Activated T-helper 2 cell treated with anti-CD3 and anti-CD28 coated beads, Interferon-gamma antibody, Interleukin-2, Interleukin-4, amounts not matched to agents 10 μg/mL and 5 μg/mL and 100 μg/mL, durations not matched to agents 14 hours and 24 hours and 36 hours (primary cell): ENCODE results near the gene POC1A. TPM values are rescaled to one million over a fixed set of nuclear protein-coding genes. Genes with fewer than 3 reads are reported as not detected.

Experiments used
- DNase-seq: peaks from one replicate; pipeline ENCODE4 v3.0.0; 2021; ENCODE audit warnings: low spot score
- H3K27ac Mint-ChIP-seq: one replicate; pipeline ENCODE4 v1.8.0; 2021; ENCODE audit warnings: mixed read lengths
- H3K27me3 Mint-ChIP-seq: one replicate; pipeline ENCODE4 v1.8.0; 2021; ENCODE audit warnings: low read depth, mixed read lengths
- H3K36me3 Mint-ChIP-seq: one replicate; pipeline ENCODE4 v1.8.0; 2021; ENCODE audit warnings: low read depth, mixed read lengths
- H3K4me1 Mint-ChIP-seq: one replicate; pipeline ENCODE4 v1.8.0; 2021; ENCODE audit warnings: low read depth, mixed read lengths
- H3K4me3 Mint-ChIP-seq: one replicate; pipeline ENCODE4 v1.8.0; 2021; ENCODE audit warnings: low read depth, mild to moderate bottlenecking, moderate library complexity, mixed read lengths
- H3K9me3 Mint-ChIP-seq: one replicate; pipeline ENCODE4 v1.8.0; 2021; ENCODE audit warnings: mixed read lengths
- intact Hi-C: fragments of 100-400 bp; cut with micrococcal nuclease; formaldehyde crosslinking; loops from one replicate; pipeline ENCODE4 v1.15.1; 2023
- total RNA-seq: library from RNA; stranded (reverse); gene quantifications from 2 replicates; pipeline ENCODE4 v1.2.3, GENCODE V29; 2022

The POC1A gene
- total RNA-seq, 1 donor from 2014 or later, result 20.4 TPM

DNA sequence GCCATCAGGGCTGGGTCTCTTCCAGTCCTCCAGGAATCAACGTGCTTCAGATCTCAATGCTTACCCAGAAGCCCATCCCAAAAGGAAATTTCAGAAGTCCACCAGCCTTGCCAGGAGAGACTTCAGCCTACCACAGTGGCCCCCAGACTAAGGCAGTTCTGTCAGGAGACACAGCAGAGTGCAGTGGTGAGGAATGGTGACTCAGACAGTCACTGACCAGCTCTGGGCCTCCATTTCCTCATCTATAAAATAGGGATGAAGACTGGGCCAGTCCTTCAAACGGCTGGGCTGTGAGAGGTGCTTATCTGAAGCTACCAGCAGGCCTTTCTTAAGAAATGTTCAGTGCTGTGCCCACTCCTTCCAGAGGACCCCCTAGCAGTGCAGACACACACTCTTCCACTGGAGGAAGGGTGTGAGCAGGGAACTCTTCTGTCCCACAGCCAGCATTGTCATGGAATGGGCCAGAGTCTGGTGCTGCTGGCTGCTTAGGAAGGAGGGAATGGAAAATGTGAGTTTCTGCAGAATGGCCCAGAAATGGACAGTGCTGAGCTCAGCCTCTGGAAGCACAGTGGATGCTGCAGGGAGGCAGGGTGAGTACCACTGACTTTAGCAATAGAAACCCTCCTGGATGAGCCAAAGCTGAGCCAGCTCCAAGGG, 56.2 kb downstream of the POC1A start:
- no peaks in the 10 kb centered on the region for H3K27me3 Mint-ChIP-seq
- no peak overlapping the region for H3K27ac Mint-ChIP-seq
- H3K36me3 Mint-ChIP-seq, result peaks cover 34% of the 10 kb centered on the region
- intact Hi-C loops, result no loop called here
- no peak for DNase-seq
- peaks cover 12% of the 10 kb centered on the region for H3K9me3 Mint-ChIP-seq
- no peaks in the 10 kb centered on the region for H3K4me1 Mint-ChIP-seq
- H3K4me3 Mint-ChIP-seq, result no peak overlapping the region

GRCh38 chr3:52095990-52096775, 58.0 kb downstream of the POC1A start:
- Mint-ChIP-seq H3K4me3 (no peak overlapping the region), H3K9me3 (peaks cover 2% of the 10 kb centered on the region), H3K36me3 (peaks cover 24% of the 10 kb centered on the region), H3K4me1 (no peaks in the 10 kb centered on the region), H3K27me3 (no peaks in the 10 kb centered on the region), H3K27ac (no peak overlapping the region)
- no peak for DNase-seq
- intact Hi-C loops, result no loop called here

DNA sequence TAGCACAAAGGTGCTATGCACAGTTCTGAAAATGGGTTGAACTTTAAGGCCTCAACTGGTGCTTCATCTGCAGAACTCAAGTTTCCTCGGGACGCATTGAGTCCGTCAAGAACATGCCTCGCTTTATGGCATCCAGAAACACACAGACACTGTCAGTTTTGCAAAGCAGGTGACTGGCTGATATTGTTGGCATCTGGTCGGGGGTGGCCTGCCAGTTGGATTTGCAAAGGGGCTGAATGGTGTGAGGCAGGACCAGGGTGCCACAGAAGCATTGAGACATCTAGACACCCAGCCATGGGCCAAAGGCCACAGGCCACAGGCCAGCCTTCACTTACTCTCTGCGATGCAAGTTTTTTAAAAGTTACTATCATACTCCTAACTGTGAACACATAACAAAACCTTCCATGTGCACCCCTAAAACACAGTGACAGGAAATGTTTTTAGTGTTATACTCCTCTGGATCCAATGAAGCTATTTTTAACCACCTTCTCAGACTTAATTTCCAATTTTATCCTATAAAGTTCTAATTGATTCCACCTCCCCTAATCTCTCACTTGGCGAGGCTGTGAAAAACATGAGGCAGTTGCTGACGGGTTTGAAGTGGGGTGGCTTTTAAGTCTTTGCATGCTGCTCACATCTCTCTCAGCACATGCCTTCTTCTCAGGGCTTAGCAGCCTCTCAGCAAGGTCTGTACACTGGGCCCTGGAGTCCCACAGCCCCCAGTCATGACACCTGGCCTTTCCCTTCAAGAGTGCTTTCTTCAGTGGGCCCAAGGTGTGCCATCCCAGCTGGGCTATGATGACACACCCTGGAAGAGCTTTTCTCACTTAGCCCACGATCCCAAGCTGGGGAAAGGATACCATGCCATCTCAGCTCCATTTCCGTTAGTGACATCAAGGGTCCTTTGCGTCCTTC, 59.4 kb downstream of the POC1A start:
- Mint-ChIP-seq H3K4me1 (no peaks in the 10 kb centered on the region), H3K4me3 (no peak overlapping the region), H3K36me3 (peaks cover 10% of the 10 kb centered on the region), H3K27me3 (no peaks in the 10 kb centered on the region), H3K9me3 (no peaks in the 10 kb centered on the region), H3K27ac (no peak overlapping the region)
- intact Hi-C loops, result no loop called here
- no peak for DNase-seq

DNA sequence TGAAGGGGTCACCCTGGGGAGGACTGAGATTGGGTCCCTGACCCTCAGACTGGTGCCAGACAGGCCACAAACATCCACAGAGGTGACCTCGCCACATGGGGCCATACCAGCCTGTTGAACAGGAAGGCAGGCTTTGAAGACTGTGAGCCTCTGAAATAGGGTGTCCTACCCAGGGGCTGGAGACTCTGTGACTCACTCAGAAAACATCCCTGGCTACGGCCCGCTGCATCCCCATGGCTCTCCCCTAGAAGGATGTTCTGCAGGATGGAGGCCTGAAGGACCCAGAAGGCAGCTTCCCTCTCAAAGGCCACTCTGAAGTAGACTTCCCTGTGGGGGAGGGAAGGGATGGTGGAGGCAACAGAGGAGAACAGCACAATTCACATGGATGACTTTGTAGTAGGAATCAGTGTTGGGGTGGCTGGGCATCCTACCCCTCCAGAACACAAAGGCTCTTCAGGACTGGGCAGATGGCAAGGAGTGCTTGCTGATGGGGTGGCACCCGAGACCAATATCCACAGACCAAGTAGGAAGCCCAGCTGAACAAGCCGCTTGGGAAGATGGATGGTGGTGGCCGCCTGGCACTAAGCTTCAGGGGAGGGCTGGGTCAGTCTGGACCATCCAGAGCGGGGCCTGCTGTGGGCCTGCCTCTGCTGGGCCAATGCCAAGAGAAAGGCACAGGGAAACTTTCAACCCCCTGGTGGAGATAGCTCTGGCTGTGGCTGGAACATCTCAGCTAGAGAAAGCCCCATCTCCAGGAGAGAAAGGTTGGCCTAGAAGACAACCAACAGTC, 60.3 kb downstream of the POC1A start:
- no peak for DNase-seq
- intact Hi-C loops, result no loop called here
- H3K27ac Mint-ChIP-seq, result no peak overlapping the region
- H3K36me3 Mint-ChIP-seq, result peaks cover 7% of the 10 kb centered on the region
- no peaks in the 10 kb centered on the region for H3K27me3 Mint-ChIP-seq
- H3K4me3 Mint-ChIP-seq, result no peak overlapping the region
- H3K4me1 Mint-ChIP-seq, result no peaks in the 10 kb centered on the region
- no peaks in the 10 kb centered on the region for H3K9me3 Mint-ChIP-seq

- no peak overlapping the region for H3K4me3 Mint-ChIP-seq
Observed at GRCh38 chr3:52092891-52093290, 61.3 kb downstream of the POC1A start.

GRCh38 chr3:52092271-52092660, 62.0 kb downstream of the POC1A start:
- no peak overlapping the region for H3K27ac Mint-ChIP-seq
- no peak for DNase-seq
- intact Hi-C loops, result no loop called here
- H3K36me3 Mint-ChIP-seq, result peaks cover 9% of the 10 kb centered on the region
- no peak overlapping the region for H3K4me3 Mint-ChIP-seq
- no peaks in the 10 kb centered on the region for H3K9me3 Mint-ChIP-seq
- H3K4me1 Mint-ChIP-seq, result peaks cover 7% of the 10 kb centered on the region
- no peaks in the 10 kb centered on the region for H3K27me3 Mint-ChIP-seq

More at GRCh38 chr3:52092891-52093290, 61.3 kb downstream of the POC1A start:
- H3K36me3 Mint-ChIP-seq, result peaks cover 7% of the 10 kb centered on the region
- peak overlapping the region; percentile 8 for H3K27ac Mint-ChIP-seq
- H3K9me3 Mint-ChIP-seq, result no peaks in the 10 kb centered on the region
- intact Hi-C loops, result no loop called here
- H3K27me3 Mint-ChIP-seq, result no peaks in the 10 kb centered on the region
- H3K4me1 Mint-ChIP-seq, result peaks cover under 1% of the 10 kb centered on the region
- no peak for DNase-seq

GRCh38 chr3:52091586-52092270, 62.5 kb downstream of the POC1A start:
- peaks cover 11% of the 10 kb centered on the region for H3K36me3 Mint-ChIP-seq
- H3K27me3 Mint-ChIP-seq, result no peaks in the 10 kb centered on the region
- H3K4me3 Mint-ChIP-seq, result no peak overlapping the region
- intact Hi-C loops, result no loop called here
- DNase-seq, result no peak
- no peak overlapping the region for H3K27ac Mint-ChIP-seq
- no peaks in the 10 kb centered on the region for H3K9me3 Mint-ChIP-seq
- peaks cover 12% of the 10 kb centered on the region for H3K4me1 Mint-ChIP-seq

DNA sequence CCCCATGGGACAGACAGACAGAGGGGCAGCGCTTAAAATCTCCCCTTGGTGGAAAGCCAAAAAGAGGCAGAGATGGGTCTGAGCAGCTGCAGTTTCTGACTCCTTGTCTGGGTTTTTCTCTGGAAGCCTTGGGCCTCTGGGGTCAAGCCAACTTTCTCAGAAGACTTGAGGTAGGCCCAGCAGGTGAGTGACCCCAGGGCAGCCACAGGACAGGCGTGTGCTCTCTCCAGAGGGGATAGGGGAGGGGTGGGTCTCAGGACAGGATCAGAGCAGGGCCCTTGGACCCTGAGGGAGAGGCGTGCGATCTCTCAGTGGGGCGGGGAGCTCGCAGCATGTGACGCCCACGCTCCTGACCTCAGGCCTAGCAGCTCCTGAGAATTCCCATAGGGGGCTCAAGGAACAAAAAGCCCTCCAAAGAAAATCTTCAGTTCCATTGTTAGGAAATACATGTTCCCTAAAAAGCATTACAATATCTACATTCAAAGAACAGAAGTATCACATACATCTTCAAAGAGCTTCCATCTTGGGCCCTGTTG, 63.2 kb downstream of the POC1A start:
- peaks cover 19% of the 10 kb centered on the region for H3K4me1 Mint-ChIP-seq
- peaks cover 11% of the 10 kb centered on the region for H3K36me3 Mint-ChIP-seq
- H3K27ac Mint-ChIP-seq, result no peak overlapping the region
- no peak overlapping the region for H3K4me3 Mint-ChIP-seq
- no peaks in the 10 kb centered on the region for H3K9me3 Mint-ChIP-seq
- no peaks in the 10 kb centered on the region for H3K27me3 Mint-ChIP-seq
- no peak for DNase-seq
- intact Hi-C loops, result no loop called here

GRCh38 chr3:52090131-52090932, 63.9 kb downstream of the POC1A start:
- Mint-ChIP-seq H3K27me3 (no peaks in the 10 kb centered on the region), H3K4me1 (peaks cover 25% of the 10 kb centered on the region), H3K36me3 (peaks cover 11% of the 10 kb centered on the region), H3K27ac (no peak overlapping the region), H3K9me3 (no peaks in the 10 kb centered on the region), H3K4me3 (no peak overlapping the region)
- no peak for DNase-seq
- intact Hi-C loops, result no loop called here

DNA sequence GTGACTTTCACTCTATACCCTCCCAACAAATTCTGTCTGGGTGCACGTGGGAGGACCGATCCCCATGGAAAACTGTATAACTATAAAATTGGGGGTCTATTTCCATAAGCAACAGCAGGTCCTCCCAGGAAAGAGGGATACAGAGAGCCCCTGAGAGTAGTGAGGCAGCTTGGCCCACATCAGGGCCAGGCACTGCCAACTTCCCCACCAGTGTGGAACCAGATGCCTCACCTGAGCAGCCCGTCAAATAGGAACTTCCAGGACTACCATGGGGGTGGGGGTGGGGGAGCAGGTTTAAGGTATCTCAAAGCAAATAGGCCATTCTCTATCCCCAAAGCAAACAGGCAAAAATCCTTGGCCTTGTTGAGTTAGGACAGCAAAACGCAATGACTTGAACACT, 64.5 kb downstream of the POC1A start:
- H3K4me3 Mint-ChIP-seq, result no peak overlapping the region
- H3K4me1 Mint-ChIP-seq, result peaks cover 25% of the 10 kb centered on the region
- no peak overlapping the region for H3K27ac Mint-ChIP-seq
- H3K36me3 Mint-ChIP-seq, result peaks cover 11% of the 10 kb centered on the region
- DNase-seq, result no peak
- intact Hi-C loops, result no loop called here
- no peaks in the 10 kb centered on the region for H3K27me3 Mint-ChIP-seq
- H3K9me3 Mint-ChIP-seq, result no peaks in the 10 kb centered on the region
